ENCODE measurements around the gene CTRB2. TPM values are rescaled to one million over a fixed set of nuclear protein-coding genes. Genes with fewer than 3 reads are reported as not detected.

The CTRB2 gene
- total RNA-seq, 3 donors from 2014 or later, result not detected

- intact Hi-C loops (cut with DNase I, micrococcal nuclease), result loop anchor here in 1 of 2 donors (10.0 kb wide), 1 partner anchor 146 kb away; no protein-coding TSS in a partner anchor
- TF ChIP-seq CTCF (IDR thresholded peaks at IDR 0.05), result no peak
- H3K4me1 ChIP-seq (ENCODE audit: low read depth), result no peaks in the 10 kb centered on the region
- ATAC-seq (no peak), DNase-seq (no peak)
- peaks cover 5% of the 10 kb centered on the region for H3K36me3 ChIP-seq (ENCODE audit: low read depth)
- no peak overlapping the region for H3K4me3 ChIP-seq
- H3K9me3 ChIP-seq, result no peaks in the 10 kb centered on the region
Observed at GRCh38 chr16:75238853-75239541, 32.0 kb upstream of the CTRB2 start.

- Histone ChIP-seq H3K4me3 (no peak overlapping the region), H3K9me3 (no peaks in the 10 kb centered on the region), H3K36me3 (ENCODE audit: low read depth) (peaks cover 5% of the 10 kb centered on the region), H3K4me1 (ENCODE audit: low read depth) (no peaks in the 10 kb centered on the region)
- no peak for TF ChIP-seq CTCF (IDR thresholded peaks at IDR 0.05)
- ATAC-seq (no peak), DNase-seq (peak in 2 of 3 donors; percentile 58 to 64)
- intact Hi-C loops (cut with DNase I, micrococcal nuclease), result loop anchor here in 1 of 2 donors (10.0 kb wide), 1 partner anchor 147 kb away; no protein-coding TSS in a partner anchor
Observed at GRCh38 chr16:75238132-75238852, 31.3 kb upstream of the CTRB2 start.

- intact Hi-C loops (cut with DNase I, micrococcal nuclease), result loop anchor here in 1 of 2 donors (10.0 kb wide), 1 partner anchor 147 kb away; no protein-coding TSS in a partner anchor
- ATAC-seq, result no peak
- no peaks in the 10 kb centered on the region for H3K4me1 ChIP-seq (ENCODE audit: low read depth)
Observed at GRCh38 chr16:75237398-75238131, 30.6 kb upstream of the CTRB2 start.

GRCh38 chr16:75236736-75237397 lies 29.9 kb upstream of the CTRB2 start:
- no peaks in the 10 kb centered on the region for H3K4me1 ChIP-seq (ENCODE audit: low read depth)
- H3K9me3 ChIP-seq, result no peaks in the 10 kb centered on the region
- no peak for TF ChIP-seq CTCF (IDR thresholded peaks at IDR 0.05)
- no peak overlapping the region for H3K4me3 ChIP-seq
- DNase-seq, result peak in 1 of 3 donors; percentile 24
- no peak for ATAC-seq
- peaks cover 3% of the 10 kb centered on the region for H3K36me3 ChIP-seq (ENCODE audit: low read depth)
- intact Hi-C loops (cut with DNase I, micrococcal nuclease), result loop anchor here in 1 of 2 donors (10.0 kb wide), 1 partner anchor 148 kb away; no protein-coding TSS in a partner anchor

More at GRCh38 chr16:75237398-75238131, 30.6 kb upstream of the CTRB2 start:
- peak in 1 of 3 donors; percentile 25 for DNase-seq
- Histone ChIP-seq H3K4me3 (no peak overlapping the region), H3K36me3 (ENCODE audit: low read depth) (peaks cover 4% of the 10 kb centered on the region), H3K9me3 (no peaks in the 10 kb centered on the region)
- no peak for TF ChIP-seq CTCF (IDR thresholded peaks at IDR 0.05)

- no peaks in the 10 kb centered on the region for H3K9me3 ChIP-seq
- ATAC-seq (no peak), DNase-seq (no peak)
- H3K36me3 ChIP-seq (ENCODE audit: low read depth), result peaks cover 3% of the 10 kb centered on the region
- no peaks in the 10 kb centered on the region for H3K4me1 ChIP-seq (ENCODE audit: low read depth)
- no peak overlapping the region for H3K4me3 ChIP-seq
- TF ChIP-seq CTCF (IDR thresholded peaks at IDR 0.05), result no peak
- intact Hi-C loops (cut with DNase I, micrococcal nuclease), result loop anchor here in 1 of 2 donors (10.0 kb wide), 1 partner anchor 149 kb away; no protein-coding TSS in a partner anchor
Observed at GRCh38 chr16:75236232-75236631, 29.3 kb upstream of the CTRB2 start.

Measured in mucosa of descending colon (tissue), 3 donors.